ENCODE measurements around the gene AOPEP.
"Not testable (repeated sequence)": the region's sequence is repeated elsewhere in the genome, so short reads cannot be mapped to it uniquely, and the experiment has no call there.

AOPEP gene

DNA sequence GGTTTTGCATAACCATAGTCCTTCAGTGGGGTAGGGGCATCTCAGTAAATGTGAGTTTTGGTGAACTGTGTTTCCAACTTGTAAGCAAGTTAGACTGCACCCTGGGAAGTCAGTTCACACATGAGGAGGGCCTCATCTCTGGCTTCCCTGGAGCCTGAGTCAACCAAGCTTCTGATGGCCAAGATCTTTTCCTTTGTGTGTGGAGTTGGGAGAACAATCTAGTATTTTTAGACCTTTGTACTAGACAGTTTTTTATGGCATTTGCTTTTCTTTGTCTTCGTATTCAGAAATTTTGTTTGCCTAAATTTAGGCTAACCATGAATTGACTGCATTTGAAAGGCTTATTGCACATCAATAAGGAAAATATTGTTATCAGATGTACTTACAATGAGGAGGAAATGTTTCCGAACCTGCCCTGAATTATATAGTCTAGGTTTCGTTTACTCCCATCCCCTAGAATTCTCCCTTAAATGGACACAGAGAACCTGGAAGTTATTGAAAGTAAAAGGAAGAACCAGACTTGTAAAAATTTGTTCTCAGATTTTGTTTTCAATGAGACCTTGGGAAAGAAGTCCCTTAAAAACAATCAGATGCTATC, 204.6 kb downstream of the AOPEP start:
- no peak for DNase-seq (ENCODE audit: low read depth in 2 of 3, low spot score in 2 of 3)

DNA sequence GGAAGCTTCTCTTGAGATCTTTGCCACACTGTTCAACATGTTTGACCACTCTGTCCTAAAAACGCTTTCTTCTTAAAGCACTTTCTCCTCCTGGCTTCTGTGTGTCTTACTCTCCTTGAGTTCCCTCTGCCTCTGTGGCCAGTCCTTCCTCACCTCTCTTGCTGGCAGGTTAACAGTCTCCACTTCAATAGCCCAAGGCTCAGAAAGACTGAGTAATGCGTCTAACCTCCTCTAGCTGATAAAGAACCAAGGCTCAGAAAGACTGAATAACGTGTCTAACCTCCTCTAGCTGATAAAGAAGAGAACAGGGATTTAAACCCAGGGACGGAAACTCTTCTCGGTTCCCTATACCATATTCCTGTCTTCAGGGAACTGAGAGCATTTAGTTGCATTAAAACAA, 205.2 kb downstream of the AOPEP start:
- DNase-seq (ENCODE audit: low read depth in 2 of 3, low spot score in 2 of 3) = no peak

DNA sequence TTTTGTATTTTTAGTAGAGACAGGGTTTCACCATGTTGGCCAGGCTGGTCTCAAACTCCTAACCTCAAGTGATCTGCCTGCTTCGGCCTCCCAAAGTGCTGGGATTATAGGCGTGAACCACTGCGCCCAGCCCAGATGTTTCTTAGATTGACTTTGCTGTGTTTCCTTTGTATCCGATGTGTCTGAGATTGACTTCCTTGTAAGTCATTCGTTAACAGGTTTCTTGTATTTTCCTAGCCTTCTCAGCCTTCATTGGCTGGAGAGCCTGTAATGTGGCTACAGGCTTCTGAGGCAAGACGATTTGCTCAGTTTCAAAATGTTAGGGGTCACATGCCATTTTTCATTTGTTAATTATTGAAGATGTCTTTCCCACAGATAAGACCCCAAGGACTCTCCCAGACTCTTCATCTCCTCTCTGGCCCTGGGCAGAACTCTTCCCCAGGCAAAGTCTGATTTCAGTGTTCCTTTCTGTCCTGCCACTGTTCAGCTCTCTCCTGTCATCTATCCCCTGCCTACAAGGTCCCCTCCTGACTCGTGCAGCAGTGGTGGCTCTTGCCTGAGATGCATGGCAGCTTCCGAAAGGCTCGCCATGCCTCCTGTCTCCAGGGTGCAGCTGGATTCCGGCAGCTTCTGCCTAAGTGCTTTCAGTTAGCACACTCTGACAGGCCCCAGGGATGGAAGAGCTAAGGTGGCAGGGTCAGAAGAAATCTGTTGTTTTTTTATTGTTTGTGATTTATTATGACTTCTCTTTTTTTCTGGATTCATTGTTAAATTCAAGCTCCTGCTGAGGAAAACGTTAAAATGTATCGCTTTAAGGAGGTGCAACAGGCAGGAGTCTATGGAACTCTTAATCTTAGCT, 206.4 kb downstream of the AOPEP start:
- no peak for DNase-seq (ENCODE audit: low read depth in 2 of 3, low spot score in 2 of 3)

DNA sequence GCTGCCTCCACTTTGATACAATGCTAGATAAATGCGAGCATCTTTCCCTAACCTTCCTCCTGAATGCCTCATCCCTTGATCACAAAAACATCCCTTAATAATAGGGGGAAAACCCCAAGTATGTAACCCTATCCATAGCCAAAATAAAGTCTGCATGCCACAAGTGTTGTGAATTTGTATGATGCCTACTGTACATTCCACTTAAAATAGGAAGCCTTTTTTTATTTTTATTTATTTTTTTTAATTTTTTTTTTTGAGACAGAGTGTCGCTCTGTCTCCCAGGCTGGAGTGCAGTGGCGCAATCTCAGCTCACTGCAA, 207.0 kb downstream of the AOPEP start:
- DNase-seq (ENCODE audit: low read depth in 2 of 3, low spot score in 2 of 3) = no peak

DNA sequence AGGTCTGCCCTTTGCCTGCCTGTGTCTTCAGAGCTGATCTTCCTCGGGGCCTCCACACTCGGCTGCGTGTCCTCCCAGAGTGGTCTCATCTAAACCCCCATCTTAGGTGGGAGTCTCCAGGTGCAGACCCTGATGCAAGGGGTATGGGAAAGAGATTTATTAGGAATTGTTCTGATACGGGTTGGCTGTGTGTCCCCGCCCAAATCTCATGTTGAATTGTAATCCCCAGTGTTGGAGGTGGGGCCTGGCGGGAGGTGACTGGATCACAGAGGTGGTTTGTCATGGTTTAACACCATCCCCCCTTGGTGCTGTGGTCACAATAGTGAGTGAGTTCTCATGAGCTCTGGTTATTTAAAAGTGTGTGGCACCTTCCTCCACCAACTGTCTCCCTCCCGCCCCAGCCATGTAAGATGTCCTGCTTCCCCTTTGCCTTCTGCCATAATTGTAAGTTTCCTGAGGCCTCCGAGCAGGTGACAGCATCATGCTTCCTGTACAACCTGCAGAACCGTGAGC, 208.4 kb downstream of the AOPEP start:
- no peak for DNase-seq (ENCODE audit: low read depth in 2 of 3, low spot score in 2 of 3)

DNA sequence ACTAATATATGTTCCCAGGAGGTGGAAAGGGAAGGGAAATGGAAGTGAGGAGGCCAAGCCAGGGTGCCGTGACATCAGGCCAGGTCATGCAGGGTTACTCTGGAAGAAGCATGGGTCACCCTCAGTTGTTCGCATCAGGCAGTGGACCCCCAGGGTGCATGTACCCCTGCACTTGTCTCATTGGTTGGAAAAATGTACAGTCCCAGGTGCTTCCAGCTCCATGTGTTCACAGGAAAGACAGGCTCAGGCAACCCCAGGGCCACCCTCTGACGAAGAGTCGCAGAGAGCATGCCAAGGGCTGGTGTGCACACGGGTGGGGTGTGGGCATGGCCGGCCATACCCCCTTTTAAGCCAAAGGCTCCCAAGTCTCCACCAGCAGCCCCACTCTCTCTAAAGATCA, 208.9 kb downstream of the AOPEP start:
- DNase-seq (ENCODE audit: low read depth in 2 of 3, low spot score in 2 of 3) = no peak

DNA sequence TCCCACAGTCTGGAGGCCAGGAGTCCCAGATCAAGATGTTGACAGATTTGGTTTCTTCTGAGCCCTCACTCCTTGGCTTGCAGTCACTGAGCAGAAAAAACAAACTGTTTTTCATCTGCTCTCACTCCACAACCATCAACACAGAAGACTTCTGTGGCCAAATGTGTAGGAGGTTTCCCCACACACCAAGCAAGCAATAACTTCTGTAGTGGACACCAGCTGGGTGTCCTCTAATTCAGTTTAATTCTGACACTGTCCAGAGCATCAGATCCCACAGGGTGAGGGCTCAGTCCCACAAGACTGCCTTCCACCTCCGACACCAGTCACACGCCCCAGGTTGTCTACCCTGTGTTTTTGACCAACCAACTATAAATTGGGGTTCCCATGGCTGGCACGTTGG, 209.9 kb downstream of the AOPEP start:
- no peak for DNase-seq (ENCODE audit: low read depth in 2 of 3, low spot score in 2 of 3)

DNA sequence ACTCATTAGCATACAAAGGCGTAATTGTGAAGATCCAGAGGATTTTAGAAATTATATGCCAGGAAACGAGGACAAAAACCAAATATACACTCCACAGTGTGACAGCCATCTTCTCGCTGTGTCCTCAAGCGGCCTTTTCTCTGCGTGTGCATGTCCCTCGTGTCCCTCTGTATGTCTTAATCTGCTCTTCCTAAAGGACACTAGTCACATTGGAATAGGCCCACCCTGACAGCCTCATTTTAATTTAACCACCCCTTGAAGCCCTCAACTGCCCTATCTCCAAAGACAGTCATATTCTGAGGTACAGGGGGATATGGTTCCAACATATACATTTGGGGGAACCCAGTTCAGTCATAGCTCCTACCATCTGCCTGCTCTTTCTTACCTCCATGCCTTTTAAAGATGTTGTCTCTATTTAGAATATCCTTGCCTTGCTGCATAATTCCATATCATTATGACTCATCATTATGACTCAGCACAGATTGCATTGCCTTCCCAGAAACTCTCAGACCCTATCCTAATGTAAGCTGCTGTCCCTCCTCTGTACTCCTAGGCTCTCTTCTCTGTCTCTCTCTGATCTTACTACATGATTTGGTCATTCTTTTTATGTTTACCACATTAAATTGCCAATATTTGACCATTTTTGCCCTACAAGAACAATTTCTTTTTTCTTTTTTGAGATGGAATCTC, 210.9 kb downstream of the AOPEP start:
- DNase-seq (ENCODE audit: low read depth in 2 of 3, low spot score in 2 of 3) = no peak

DNA sequence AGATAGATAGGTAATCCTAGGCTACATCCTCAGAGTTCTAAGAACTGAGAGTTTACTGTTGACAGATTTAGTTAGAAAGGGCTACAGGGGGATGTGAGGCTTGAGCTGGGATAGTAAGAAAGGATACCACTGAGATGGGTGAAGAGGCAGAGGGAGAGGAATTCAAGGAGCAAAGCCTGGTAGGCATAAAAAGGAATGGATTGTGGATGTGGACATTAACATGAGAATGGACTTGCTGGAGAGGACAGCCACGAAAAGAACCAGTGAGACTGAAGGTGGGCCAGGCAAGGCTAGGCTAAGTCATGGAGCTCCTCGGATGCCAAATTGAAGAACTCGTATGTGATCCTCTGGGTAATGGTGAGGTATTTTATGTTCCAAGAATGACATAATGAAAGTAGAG, 211.9 kb downstream of the AOPEP start:
- DNase-seq (ENCODE audit: low read depth in 2 of 3, low spot score in 2 of 3) = no peak

DNA sequence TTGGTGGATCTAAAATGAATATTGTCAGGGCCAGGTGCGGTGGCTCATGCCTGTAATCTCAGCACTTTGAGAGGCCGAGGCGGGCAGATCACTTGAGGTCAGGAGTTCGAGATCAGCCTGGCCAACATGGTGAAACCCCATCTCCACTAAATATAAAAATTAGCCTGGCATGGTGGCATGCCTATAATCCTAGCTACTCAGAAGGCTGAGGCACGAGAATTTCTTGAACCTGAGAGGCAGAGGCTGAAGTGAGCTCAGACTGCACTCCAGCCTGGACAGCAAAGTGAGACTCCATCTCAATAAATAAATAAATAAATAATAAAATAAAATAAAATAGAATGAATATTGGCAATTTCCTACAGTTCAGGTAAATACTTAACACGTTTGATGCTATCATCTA, 213.8 kb downstream of the AOPEP start:
- DNase-seq (ENCODE audit: low read depth in 2 of 3, low spot score in 2 of 3) = not testable (repeated sequence)

DNA sequence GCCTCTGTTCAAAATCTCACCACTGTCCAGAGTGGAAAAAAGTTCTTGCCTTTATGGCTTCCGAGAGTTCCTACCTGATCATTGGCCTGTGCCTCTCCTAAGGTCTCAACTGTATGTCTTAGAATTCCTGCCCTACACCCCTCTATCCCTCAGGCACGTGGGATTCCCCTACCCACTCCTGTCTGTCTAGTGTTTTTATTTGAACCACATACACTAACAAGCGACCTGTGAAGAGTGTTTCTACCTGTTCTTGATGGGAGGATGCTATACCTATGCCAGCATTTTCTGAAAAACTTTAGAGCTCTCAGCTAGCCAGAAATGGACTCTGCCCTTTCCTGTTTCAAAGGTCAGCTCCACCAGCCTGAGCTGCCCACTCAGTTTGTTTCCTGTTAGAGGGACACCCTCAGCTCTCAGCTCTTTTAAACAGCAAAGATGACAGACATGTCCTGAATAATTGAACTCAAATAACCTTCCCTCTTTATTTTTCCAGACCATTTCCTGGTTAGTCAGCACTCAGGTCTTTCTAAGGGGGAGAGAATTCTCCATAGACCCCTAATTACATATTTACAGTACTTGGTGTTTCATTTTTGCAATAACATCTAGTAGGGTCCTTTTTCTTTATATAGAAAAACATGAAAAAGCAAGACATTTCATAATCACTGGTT, 214.8 kb downstream of the AOPEP start:
- DNase-seq (ENCODE audit: low read depth in 2 of 3, low spot score in 2 of 3) = no peak

DNA sequence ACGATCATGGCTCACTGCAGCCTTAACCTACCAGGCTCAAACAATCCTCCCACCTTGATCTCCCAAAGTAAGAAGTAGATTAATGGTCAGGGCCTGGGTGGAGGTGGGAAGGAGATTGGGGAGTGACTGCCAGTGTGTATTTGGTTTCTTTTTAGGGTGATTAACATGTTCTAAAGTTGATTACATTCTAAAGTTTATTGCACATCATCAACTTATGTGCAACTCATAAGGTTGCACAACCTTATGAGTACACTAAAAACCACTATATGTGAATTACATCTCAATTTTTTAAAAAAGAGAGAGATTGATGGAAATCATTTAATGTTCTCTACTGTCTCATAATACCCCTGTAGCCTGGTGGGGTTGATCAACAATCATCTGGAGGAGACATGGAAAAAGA, 218.1 kb downstream of the AOPEP start:
- no peak for DNase-seq (ENCODE audit: low read depth in 2 of 3, low spot score in 2 of 3)

DNA sequence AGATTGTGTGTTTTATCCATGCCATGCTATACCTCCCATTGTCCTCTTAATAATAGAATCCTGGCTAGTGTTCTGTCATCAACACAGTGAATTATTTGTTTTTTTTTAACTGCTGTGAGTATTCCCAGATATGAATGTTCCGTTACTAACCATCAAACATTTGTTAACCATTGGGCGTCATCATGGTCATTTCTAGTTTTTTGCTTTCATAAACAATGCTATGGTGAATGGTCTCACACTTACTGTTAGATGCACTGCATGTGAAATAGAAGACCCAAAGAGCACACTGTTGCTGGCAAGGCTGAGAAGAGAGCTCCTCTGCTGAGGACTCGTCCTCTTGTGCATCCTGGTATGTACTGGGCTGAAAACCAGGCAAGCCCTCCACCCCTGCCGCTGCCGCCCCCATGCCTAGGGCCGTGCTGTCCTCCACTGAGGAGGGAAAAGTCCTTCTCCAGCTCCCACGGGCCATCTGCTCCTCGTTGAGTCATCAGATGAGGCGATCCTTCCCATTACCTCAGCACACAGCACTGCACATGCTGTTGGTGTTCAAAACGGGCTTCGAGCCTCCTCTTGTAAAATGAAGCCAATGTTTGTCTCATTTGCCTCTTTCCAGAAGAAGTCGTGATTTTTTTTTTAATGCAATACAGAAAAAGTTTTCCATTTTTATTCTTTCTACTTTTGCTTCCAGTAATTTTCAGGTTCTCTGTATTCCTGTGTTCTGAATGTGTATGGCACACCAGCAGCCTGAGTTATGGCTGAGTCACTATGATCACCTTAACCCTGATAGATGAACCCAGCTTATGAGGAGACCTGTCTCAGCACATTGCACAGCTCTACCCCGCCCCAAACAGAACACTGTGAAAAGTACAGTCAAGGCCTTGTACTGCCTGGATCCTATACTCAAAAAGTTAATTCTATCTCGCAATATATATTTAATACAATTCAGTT, 219.0 kb downstream of the AOPEP start:
- no peak for DNase-seq (ENCODE audit: low read depth in 2 of 3, low spot score in 2 of 3)

DNA sequence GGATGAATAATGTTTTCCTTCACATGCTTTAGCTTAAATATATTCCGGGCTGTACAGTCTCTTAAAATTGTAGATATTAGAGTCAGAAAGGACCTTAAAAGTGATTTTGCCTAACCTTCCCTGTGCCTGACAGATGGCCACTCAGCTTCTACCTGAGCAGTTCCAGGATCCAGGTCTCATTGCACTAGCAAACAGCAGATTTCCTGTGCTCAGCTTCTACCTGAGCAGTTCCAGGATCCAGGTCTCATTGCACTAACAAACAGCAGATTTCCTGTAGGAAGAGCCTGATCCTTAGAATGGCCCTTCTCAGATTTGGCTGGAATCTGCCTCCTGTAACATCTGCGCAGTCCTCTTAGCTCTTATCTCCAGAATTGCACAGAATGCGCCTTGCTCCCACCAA, 219.8 kb downstream of the AOPEP start:
- no peak for DNase-seq (ENCODE audit: low read depth in 2 of 3, low spot score in 2 of 3)

DNA sequence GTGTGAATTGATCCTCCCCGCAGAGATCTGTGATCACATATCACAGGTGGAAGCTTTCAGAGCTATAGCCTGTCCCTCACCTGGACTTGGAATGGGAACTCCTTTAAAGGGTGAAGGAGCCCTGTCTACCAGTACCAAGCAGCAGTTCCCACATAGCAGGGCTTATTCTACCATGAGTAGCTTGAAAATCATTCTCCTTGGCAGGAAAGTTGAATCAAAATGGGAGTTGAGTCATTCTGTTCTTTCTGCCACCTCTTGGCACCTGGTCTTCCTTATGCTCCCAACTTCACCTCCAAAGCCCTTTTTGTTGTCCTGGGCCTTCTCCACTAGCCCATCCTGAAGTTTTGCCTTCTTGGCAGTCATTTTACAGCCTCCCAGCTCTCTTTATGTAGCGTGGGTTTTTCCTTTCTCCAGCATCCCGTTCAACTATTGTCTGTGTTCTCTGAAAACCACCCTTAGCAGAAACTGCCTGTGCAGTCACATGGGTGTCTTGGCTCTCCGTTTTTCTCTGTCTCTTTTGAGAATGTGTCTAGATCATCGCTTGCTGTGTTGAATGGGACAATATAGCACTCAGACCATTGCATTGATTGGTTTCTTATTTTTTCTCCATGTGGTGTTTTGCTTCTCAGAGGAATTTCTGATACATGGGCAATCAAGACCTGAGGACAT, 222.2 kb downstream of the AOPEP start:
- DNase-seq (ENCODE audit: low read depth in 2 of 3, low spot score in 2 of 3) = no peak

DNA sequence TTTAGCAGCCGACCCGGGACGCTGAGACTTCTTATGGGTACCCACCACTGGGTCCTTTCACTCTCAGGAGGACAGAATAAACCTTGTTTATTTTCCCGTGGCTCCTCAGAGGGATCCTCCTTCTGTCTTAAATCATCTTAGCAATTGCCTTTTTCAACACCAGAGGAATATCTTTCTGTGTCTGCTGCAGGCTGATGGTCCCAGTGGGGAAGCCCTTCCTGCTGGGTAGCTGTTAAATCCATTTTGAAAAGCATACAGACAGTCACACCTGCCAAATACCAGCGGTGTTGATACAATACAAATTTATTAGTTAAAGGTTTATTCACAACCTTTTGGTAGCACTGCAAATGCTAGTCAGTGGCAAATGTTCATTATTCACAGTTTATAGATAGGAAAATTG, 222.9 kb downstream of the AOPEP start:
- no peak for DNase-seq (ENCODE audit: low read depth in 2 of 3, low spot score in 2 of 3)

DNA sequence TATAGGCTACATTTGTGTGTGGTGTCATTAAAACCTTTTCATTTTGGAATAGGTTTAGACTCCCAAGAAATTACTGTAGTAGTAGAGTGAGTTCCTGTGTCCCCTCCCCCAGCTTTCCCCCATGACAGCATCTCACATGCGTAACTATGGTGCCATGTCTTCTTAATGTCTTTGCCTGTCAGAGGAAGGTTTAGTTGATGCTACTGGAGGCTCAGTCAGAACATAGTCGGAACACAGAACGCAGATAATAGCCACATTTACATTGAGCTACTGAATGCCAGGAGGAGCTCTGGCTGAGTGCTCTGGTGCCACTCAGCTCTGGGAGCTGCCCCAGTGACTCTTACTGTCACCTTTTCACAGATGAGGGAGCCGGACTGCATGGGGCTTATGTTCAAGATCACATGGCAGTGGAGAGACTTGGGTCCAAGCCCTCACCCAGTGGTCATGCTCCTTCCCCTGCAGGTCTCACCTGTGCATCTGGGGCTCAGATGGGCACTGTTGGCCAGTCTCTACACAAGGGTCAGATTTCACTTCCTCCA, 223.6 kb downstream of the AOPEP start:
- no peak for DNase-seq (ENCODE audit: low read depth in 2 of 3, low spot score in 2 of 3)

DNA sequence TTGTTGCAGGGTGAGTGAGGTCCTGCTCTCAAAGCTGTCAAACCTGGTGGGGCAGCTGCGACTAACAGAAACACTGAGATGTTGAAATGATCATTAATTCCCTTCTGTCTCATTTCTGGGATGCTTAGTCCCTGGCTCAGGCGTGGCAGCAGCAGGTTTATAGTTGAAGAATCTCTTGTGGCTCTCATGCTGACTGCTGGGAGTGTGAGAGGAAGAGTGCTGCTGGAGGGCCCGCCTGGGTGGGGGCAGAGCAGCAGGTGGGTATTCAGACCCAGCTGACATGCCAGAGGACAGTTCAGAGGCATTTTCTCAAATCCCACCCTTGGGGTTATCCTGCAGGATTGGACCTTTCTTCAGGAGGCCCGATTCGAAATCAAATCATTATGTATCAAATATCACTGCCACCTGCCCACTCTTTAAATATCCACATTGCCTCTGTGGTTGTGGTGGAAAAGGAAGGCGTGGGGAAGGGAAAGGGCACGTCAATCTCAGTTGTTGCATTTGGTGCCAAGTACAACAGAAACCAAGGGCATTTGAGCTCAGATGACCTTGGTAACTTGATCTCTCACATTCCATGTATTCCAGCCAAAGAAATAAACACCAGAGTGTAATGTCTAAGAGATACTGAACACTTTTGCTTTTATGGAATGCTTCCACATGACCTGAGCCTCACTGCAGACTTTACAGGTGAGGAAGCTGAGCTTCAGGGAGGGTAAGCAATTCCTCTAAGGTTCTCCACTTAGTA, 224.3 kb downstream of the AOPEP start:
- no peak for DNase-seq (ENCODE audit: low read depth in 2 of 3, low spot score in 2 of 3)
